PFSK-1 (cell line): Measurements from ENCODE around the gene VPS41.

Experiments
- POLR2AphosphoS5 ChIP-seq: IDR thresholded peaks from 2 replicates; pipeline ENCODE4 v1.6.1; 2012; ENCODE audit warnings: low read depth, mild to moderate bottlenecking, control low read depth, low read length, moderate library complexity
- SIN3A ChIP-seq: IDR thresholded peaks from 2 replicates; pipeline ENCODE4 v1.6.1; 2012; ENCODE audit warnings: mild to moderate bottlenecking, low read length, moderate library complexity, borderline replicate concordance; ENCODE audit not compliant: insufficient read depth
- TAF1 ChIP-seq: IDR thresholded peaks from 2 replicates; pipeline ENCODE4 v1.6.1; 2012; ENCODE audit warnings: low read length, control low read depth, borderline replicate concordance; ENCODE audit not compliant: insufficient read depth
- TF ChIP-seq, protein P1 (sequence below), 2 experiments: IDR thresholded peaks; 2 replicates each; pipeline versions ENCODE4 v1.6.1 to v1.8.0; 2011 to 2012; ENCODE audit warnings: low read depth in 2 of 2, low read length in 2 of 2, control low read depth in 1 of 2, inconsistent platforms in 1 of 2, mild to moderate bottlenecking in 1 of 2, moderate library complexity in 1 of 2; ENCODE audit not compliant: insufficient read depth in 1 of 2

DNA sequence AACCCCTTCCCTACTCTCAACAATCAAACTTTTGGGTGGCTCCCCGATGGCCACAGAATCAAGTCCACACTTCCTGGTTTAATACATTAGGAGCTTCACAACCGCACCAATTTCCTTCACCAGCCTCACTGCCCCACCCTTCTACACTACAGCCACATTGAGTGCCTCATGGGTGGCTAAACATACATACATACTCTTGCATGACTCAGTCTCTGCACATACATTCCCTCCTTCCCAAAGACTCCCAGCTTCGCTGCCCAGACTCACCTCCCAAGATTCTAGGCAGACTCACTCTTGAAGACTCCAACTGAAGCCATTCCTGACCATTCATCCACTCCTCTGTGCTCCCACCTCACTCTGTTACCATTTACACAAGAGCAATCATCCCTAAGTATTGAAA, 15.9 kb downstream of the VPS41 start:
- TF ChIP-seq POLR2AphosphoS5 (no peak), SIN3A (no peak), TAF1 (no peak)
- TF ChIP-seq, protein P1, sequence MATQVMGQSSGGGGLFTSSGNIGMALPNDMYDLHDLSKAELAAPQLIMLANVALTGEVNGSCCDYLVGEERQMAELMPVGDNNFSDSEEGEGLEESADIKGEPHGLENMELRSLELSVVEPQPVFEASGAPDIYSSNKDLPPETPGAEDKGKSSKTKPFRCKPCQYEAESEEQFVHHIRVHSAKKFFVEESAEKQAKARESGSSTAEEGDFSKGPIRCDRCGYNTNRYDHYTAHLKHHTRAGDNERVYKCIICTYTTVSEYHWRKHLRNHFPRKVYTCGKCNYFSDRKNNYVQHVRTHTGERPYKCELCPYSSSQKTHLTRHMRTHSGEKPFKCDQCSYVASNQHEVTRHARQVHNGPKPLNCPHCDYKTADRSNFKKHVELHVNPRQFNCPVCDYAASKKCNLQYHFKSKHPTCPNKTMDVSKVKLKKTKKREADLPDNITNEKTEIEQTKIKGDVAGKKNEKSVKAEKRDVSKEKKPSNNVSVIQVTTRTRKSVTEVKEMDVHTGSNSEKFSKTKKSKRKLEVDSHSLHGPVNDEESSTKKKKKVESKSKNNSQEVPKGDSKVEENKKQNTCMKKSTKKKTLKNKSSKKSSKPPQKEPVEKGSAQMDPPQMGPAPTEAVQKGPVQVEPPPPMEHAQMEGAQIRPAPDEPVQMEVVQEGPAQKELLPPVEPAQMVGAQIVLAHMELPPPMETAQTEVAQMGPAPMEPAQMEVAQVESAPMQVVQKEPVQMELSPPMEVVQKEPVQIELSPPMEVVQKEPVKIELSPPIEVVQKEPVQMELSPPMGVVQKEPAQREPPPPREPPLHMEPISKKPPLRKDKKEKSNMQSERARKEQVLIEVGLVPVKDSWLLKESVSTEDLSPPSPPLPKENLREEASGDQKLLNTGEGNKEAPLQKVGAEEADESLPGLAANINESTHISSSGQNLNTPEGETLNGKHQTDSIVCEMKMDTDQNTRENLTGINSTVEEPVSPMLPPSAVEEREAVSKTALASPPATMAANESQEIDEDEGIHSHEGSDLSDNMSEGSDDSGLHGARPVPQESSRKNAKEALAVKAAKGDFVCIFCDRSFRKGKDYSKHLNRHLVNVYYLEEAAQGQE (IDR thresholded peaks at IDR 0.05; ENCODE audit: insufficient read depth in 1 of 2, low read depth in 2 of 2, low read length in 2 of 2), result no peak
